ENCODE results near the gene KCNQ1.

KCNQ1 gene

DNA sequence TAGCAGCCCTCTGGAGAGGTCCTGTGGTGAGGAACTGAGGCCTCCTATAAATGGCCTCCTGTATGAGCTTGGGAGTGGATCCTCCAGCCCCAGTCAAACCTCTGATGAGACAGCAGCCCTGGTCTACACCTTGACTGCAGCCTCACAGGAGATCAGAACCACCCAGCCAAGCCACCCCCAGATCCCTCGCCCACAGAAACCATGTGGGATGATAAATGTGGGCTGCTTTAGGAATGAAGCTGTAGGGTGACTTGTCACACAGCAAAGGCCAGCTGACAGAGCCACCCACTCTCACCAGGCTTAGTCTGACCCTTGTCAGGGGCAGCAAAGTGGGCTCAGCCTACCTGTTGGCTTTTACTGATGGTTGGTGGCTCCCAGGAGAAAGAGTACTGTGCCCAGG is 261.5 kb downstream of the KCNQ1 start:
- no peaks in the 10 kb centered on the region for H3K9me3 ChIP-seq (ENCODE audit: insufficient read depth, low read length)
- no peaks in the 10 kb centered on the region for H3F3A ChIP-seq (ENCODE audit: insufficient read depth)
- H3K27ac ChIP-seq (ENCODE audit: low read depth, low read length), result no peak overlapping the region
- H4K20me1 ChIP-seq (ENCODE audit: low read depth, low read length), result no peaks in the 10 kb centered on the region
- TF ChIP-seq CTCF (IDR thresholded peaks at IDR 0.05; ENCODE audit: insufficient read depth, low read length, poor library complexity, severe bottlenecking) (no peak), EZH2phosphoT487 (conservative IDR thresholded peaks at IDR 0.05; ENCODE audit: low read length) (no peak)
- no peak overlapping the region for H3K4me2 ChIP-seq (ENCODE audit: low read depth, low read length, poor library complexity, severe bottlenecking)
- no peak overlapping the region for H2AFZ ChIP-seq (ENCODE audit: low read depth, low read length, severe bottlenecking)
- no peak overlapping the region for H3K9ac ChIP-seq (ENCODE audit: low read length)
- no peaks in the 10 kb centered on the region for H3K27me3 ChIP-seq (ENCODE audit: low read length)
- H3K79me2 ChIP-seq (ENCODE audit: insufficient read depth, low read length), result no peaks in the 10 kb centered on the region
- no peak overlapping the region for H3K4me3 ChIP-seq (ENCODE audit: insufficient read depth, low read length, poor library complexity, severe bottlenecking)
- H3K36me3 ChIP-seq (ENCODE audit: low read length), result no peaks in the 10 kb centered on the region
- H3K9me2 ChIP-seq (replicated peaks; ENCODE audit: insufficient read depth, low read length), result no peaks in the 10 kb centered on the region

DNA sequence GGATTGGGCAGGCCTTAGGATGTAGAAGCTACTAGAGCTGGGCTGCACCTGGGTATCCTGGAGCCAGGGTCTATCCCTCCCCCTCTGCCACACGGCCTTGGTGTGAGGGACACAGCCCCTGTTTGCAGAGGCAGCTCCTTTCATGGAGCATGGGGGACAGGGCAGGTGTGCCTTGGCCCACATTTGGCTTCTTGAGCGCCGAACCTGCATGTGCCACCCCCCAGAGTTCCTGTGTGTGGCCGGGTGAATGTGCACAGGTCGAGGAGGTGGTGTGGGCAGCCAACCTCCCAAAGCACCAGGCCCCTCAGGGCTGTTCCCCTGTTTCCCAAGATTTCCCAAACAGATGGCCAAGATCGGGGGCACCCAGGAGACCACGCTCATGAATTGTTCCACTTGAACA is 262.9 kb downstream of the KCNQ1 start:
- H3K9ac ChIP-seq (ENCODE audit: low read length), result no peak overlapping the region
- H3K27ac ChIP-seq (ENCODE audit: low read depth, low read length), result no peak overlapping the region
- H4K20me1 ChIP-seq (ENCODE audit: low read depth, low read length), result no peaks in the 10 kb centered on the region
- no peaks in the 10 kb centered on the region for H3K9me2 ChIP-seq (replicated peaks; ENCODE audit: insufficient read depth, low read length)
- TF ChIP-seq CTCF (IDR thresholded peaks at IDR 0.05; ENCODE audit: insufficient read depth, low read length, poor library complexity, severe bottlenecking) (no peak), EZH2phosphoT487 (conservative IDR thresholded peaks at IDR 0.05; ENCODE audit: low read length) (no peak)
- H3K9me3 ChIP-seq (ENCODE audit: insufficient read depth, low read length), result no peaks in the 10 kb centered on the region
- no peaks in the 10 kb centered on the region for H3K79me2 ChIP-seq (ENCODE audit: insufficient read depth, low read length)
- no peak overlapping the region for H3K4me3 ChIP-seq (ENCODE audit: insufficient read depth, low read length, poor library complexity, severe bottlenecking)
- no peaks in the 10 kb centered on the region for H3K36me3 ChIP-seq (ENCODE audit: low read length)
- H2AFZ ChIP-seq (ENCODE audit: low read depth, low read length, severe bottlenecking), result no peak overlapping the region
- H3K27me3 ChIP-seq (ENCODE audit: low read length), result no peaks in the 10 kb centered on the region
- no peak overlapping the region for H3K4me2 ChIP-seq (ENCODE audit: low read depth, low read length, poor library complexity, severe bottlenecking)
- no peaks in the 10 kb centered on the region for H3F3A ChIP-seq (ENCODE audit: insufficient read depth)

DNA sequence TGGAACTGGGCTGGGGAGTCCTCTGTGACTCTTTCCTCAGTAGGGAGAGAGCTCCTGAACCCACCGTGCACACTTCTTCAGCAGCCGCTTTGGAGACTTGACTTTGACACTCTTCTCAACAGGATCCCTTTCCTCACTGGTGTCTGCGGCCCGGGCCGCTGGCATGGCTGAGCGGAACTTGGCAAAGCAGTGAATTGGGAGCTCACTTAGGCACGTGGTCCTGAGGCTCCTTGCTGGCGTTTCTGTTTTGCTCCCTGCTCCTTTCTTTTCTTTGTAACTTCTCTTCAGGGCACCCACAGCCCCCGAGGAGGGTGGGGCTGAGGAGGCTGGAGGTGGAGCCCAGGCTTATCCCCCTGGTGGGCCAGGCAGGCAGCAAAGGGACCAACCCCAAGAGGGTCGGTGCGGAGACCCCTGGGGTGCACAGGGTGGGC is 263.4 kb downstream of the KCNQ1 start:
- no peaks in the 10 kb centered on the region for H3K27me3 ChIP-seq (ENCODE audit: low read length)
- H3K9ac ChIP-seq (ENCODE audit: low read length), result no peak overlapping the region

More for the DNA sequence above, 263.4 kb downstream of the KCNQ1 start:
- Histone ChIP-seq H4K20me1 (ENCODE audit: low read depth, low read length) (no peaks in the 10 kb centered on the region), H3K4me2 (ENCODE audit: low read depth, low read length, poor library complexity, severe bottlenecking) (no peak overlapping the region), H3K36me3 (ENCODE audit: low read length) (no peaks in the 10 kb centered on the region), H3K9me2 (replicated peaks; ENCODE audit: insufficient read depth, low read length) (no peaks in the 10 kb centered on the region), H3K9me3 (ENCODE audit: insufficient read depth, low read length) (no peaks in the 10 kb centered on the region), H2AFZ (ENCODE audit: low read depth, low read length, severe bottlenecking) (no peak overlapping the region), H3K79me2 (ENCODE audit: insufficient read depth, low read length) (no peaks in the 10 kb centered on the region), H3K27ac (ENCODE audit: low read depth, low read length) (no peak overlapping the region), H3F3A (ENCODE audit: insufficient read depth) (no peaks in the 10 kb centered on the region), H3K4me3 (ENCODE audit: insufficient read depth, low read length, poor library complexity, severe bottlenecking) (no peak overlapping the region)
- TF ChIP-seq EZH2phosphoT487 (conservative IDR thresholded peaks at IDR 0.05; ENCODE audit: low read length) (no peak), CTCF (IDR thresholded peaks at IDR 0.05; ENCODE audit: insufficient read depth, low read length, poor library complexity, severe bottlenecking) (no peak)
